WTC11 (cell line): ENCODE data around the gene GALNT9. TPM values are rescaled to one million over a fixed set of nuclear protein-coding genes. Genes with fewer than 3 reads are reported as not detected.

Experiments
- ATAC-seq: fragments of 200-7000 bp; cut with Tn5 transposase; 2 replicates; pipeline ENCODE4 v1.10.0; 2021; ENCODE audit warnings: mild to moderate bottlenecking, moderate library complexity
- CTCF ChIA-PET: fragments of 300-600 bp; sonication (Branson Sonifier 250); formaldehyde crosslinking; loops from one replicate; lab custom pipeline; 2021; ENCODE audit warnings: antibody characterized with exemption; lab: Charles Lee
- POLR2A ChIA-PET: fragments of 350-600 bp; sonication (Branson Sonifier 250); formaldehyde crosslinking; loops from one replicate; lab custom pipeline; 2021; ENCODE audit warnings: antibody characterized with exemption; lab: Charles Lee
- DNase-seq: peaks from one replicate; pipeline ENCODE4 v3.0.0; 2021; ENCODE audit warnings: low spot score
- H3K27ac Mint-ChIP-seq: 2 replicates; pipeline ENCODE4 v1.8.0; 2021; ENCODE audit warnings: mixed read lengths
- H3K27me3 Mint-ChIP-seq: 2 replicates; pipeline ENCODE4 v1.8.0; 2021; ENCODE audit warnings: low read depth, mild to moderate bottlenecking, moderate library complexity, mixed read lengths
- H3K36me3 Mint-ChIP-seq: 2 replicates; pipeline ENCODE4 v1.8.0; 2021; ENCODE audit warnings: mixed read lengths
- H3K4me1 Mint-ChIP-seq: 2 replicates; pipeline ENCODE4 v1.8.0; 2022; ENCODE audit warnings: mixed read lengths
- H3K4me3 Mint-ChIP-seq: 2 replicates; pipeline ENCODE4 v1.8.0; 2021; ENCODE audit warnings: mild to moderate bottlenecking, moderate library complexity, mixed read lengths
- H3K9me3 Mint-ChIP-seq: 2 replicates; pipeline ENCODE4 v1.8.0; 2021; ENCODE audit warnings: mixed read lengths
- ATF2 ChIP-seq: sonication (generic); formaldehyde crosslinking; IDR thresholded peaks from 2 replicates; pipeline ENCODE4 v1.8.1; 2022; ENCODE audit warnings: low read depth, missing genetic modification reagents, borderline replicate concordance
- CDX4 ChIP-seq: fragments of 250-450 bp; sonication (Bioruptor Pico); IDR thresholded peaks from 2 replicates; pipeline ENCODE4 v1.9.0; 2021; ENCODE audit warnings: moderate library complexity, mild to moderate bottlenecking, inconsistent platforms, borderline replicate concordance
- CTCF ChIP-seq: fragments of 200-600 bp; IDR thresholded peaks from 2 replicates; pipeline ENCODE4 v1.8.0; 2022; ENCODE audit warnings: antibody characterized with exemption
- EMX1 ChIP-seq: fragments of 250-450 bp; sonication (Bioruptor Pico); IDR thresholded peaks from 2 replicates; pipeline ENCODE4 v1.8.0; 2021; ENCODE audit warnings: mild to moderate bottlenecking
- ERG ChIP-seq: fragments of 250-450 bp; sonication (Bioruptor Pico); IDR thresholded peaks from 2 replicates; pipeline ENCODE4 v1.8.0; 2021; ENCODE audit warnings: mild to moderate bottlenecking
- ESRRA ChIP-seq: sonication (generic); formaldehyde crosslinking; IDR thresholded peaks from 2 replicates; pipeline ENCODE4 v1.8.1; 2022; ENCODE audit warnings: mild to moderate bottlenecking, missing genetic modification reagents, borderline replicate concordance
- FOXP4 ChIP-seq: sonication (generic); formaldehyde crosslinking; IDR thresholded peaks from 2 replicates; pipeline ENCODE4 v1.8.0; 2022; ENCODE audit warnings: mild to moderate bottlenecking, missing genetic modification reagents
- HMGA2 ChIP-seq: fragments of 250-450 bp; sonication (Bioruptor Pico); IDR thresholded peaks from 2 replicates; pipeline ENCODE4 v1.4.0; 2021; ENCODE audit warnings: mild to moderate bottlenecking, moderate library complexity
- JAZF1 ChIP-seq: fragments of 250-450 bp; sonication (Bioruptor Pico); IDR thresholded peaks from 2 replicates; pipeline ENCODE4 v1.9.0; 2021; ENCODE audit warnings: moderate library complexity, mild to moderate bottlenecking, inconsistent platforms
- JUN ChIP-seq: sonication (generic); formaldehyde crosslinking; IDR thresholded peaks from 2 replicates; pipeline ENCODE4 v1.8.0; 2023; ENCODE audit warnings: mild to moderate bottlenecking, missing genetic modification reagents
- KAT7 ChIP-seq: sonication (generic); formaldehyde crosslinking; IDR thresholded peaks from 2 replicates; pipeline ENCODE4 v1.8.1; 2023; ENCODE audit warnings: missing genetic modification reagents, mild to moderate bottlenecking, borderline replicate concordance
- MXD4 ChIP-seq: fragments of 250-450 bp; sonication (Bioruptor Pico); IDR thresholded peaks from 2 replicates; pipeline ENCODE4 v1.8.0; 2021; ENCODE audit warnings: mild to moderate bottlenecking, moderate library complexity, borderline replicate concordance
- NR1H2 ChIP-seq: sonication (generic); formaldehyde crosslinking; IDR thresholded peaks from 2 replicates; pipeline ENCODE4 v1.9.0; 2021; ENCODE audit warnings: mild to moderate bottlenecking, moderate library complexity, missing genetic modification reagents
- NR3C1 ChIP-seq: sonication (generic); formaldehyde crosslinking; conservative IDR thresholded peaks from 2 replicates; pipeline ENCODE4 v1.8.1; 2023; ENCODE audit warnings: low read depth, mild to moderate bottlenecking, missing genetic modification reagents
- RELA ChIP-seq: sonication (generic); formaldehyde crosslinking; IDR thresholded peaks from 2 replicates; pipeline ENCODE4 v1.8.1; 2022; ENCODE audit warnings: missing genetic modification reagents, mild to moderate bottlenecking, borderline replicate concordance
- SMAD4 ChIP-seq: sonication (generic); formaldehyde crosslinking; IDR thresholded peaks from 2 replicates; pipeline ENCODE4 v1.8.0; 2022; ENCODE audit warnings: mild to moderate bottlenecking, missing genetic modification reagents
- STAT6 ChIP-seq: sonication (generic); formaldehyde crosslinking; conservative IDR thresholded peaks from 2 replicates; pipeline ENCODE4 v1.8.1; 2023; ENCODE audit warnings: mild to moderate bottlenecking, low read depth, missing genetic modification reagents, moderate library complexity
- TEAD1 ChIP-seq: sonication (generic); formaldehyde crosslinking; IDR thresholded peaks from 2 replicates; pipeline ENCODE4 v1.8.0; 2022; ENCODE audit warnings: mild to moderate bottlenecking, missing genetic modification reagents
- ZNF396 ChIP-seq: fragments of 250-450 bp; sonication (Bioruptor Pico); IDR thresholded peaks from 2 replicates; pipeline ENCODE4 v1.8.0; 2021; ENCODE audit warnings: mild to moderate bottlenecking, moderate library complexity, borderline replicate concordance
- total RNA-seq: library from RNA; stranded (reverse); gene quantifications from 3 replicates; pipeline ENCODE4 v1.2.3, GENCODE V29; 2021

Gene GALNT9
- total RNA-seq, 1 experiment from 2014 or later: 0.90 TPM

GRCh38 chr12:132279184-132279889, 50.1 kb downstream of the GALNT9 start (continued):
- TF ChIP-seq STAT6 (CRISPR knock-in tag): no peak

- CTCF ChIA-PET: interaction anchor here (0.6 to 1.4 kb wide), 2 partner anchors 135 to 287 kb away, joined by 3 read pairs; no protein-coding TSS in a partner anchor
- POLR2A ChIA-PET: no interaction called here
- ATAC-seq (no peak), DNase-seq (no peak)
- no peak overlapping the region for H3K27ac Mint-ChIP-seq
- TF ChIP-seq NR1H2 (CRISPR knock-in tag) (no peak), KAT7 (CRISPR knock-in tag) (no peak), ERG (no peak), FOXP4 (no peak), CTCF (no peak), SMAD4 (no peak), ATF2 (CRISPR knock-in tag) (no peak), ESRRA (CRISPR knock-in tag) (no peak)
- no peaks in the 10 kb centered on the region for H3K36me3 Mint-ChIP-seq
- H3K27me3 Mint-ChIP-seq: peaks cover 3% of the 10 kb centered on the region
- no peak overlapping the region for H3K4me3 Mint-ChIP-seq
- no peaks in the 10 kb centered on the region for H3K9me3 Mint-ChIP-seq
- H3K4me1 Mint-ChIP-seq: peaks cover 33% of the 10 kb centered on the region
Measured at GRCh38 chr12:132278401-132279183, 50.8 kb downstream of the GALNT9 start.

- peaks cover 3% of the 10 kb centered on the region for H3K27me3 Mint-ChIP-seq
- DNase-seq: no peak
- H3K27ac Mint-ChIP-seq: no peak overlapping the region
- H3K4me3 Mint-ChIP-seq: no peak overlapping the region
- H3K36me3 Mint-ChIP-seq: no peaks in the 10 kb centered on the region
- ChIA-PET POLR2A (no interaction called here), CTCF (interaction anchor here (1.2 to 4.9 kb wide), 4 partner anchors 12 to 136 kb away, joined by 3 to 36 read pairs (median 4); no protein-coding TSS in a partner anchor)
- H3K9me3 Mint-ChIP-seq: no peaks in the 10 kb centered on the region
- no peak for ATAC-seq
- peaks cover 31% of the 10 kb centered on the region for H3K4me1 Mint-ChIP-seq
- TF ChIP-seq HMGA2 (CRISPR knock-in tag) (no peak), ZNF396 (CRISPR knock-in tag) (no peak), NR3C1 (CRISPR knock-in tag) (no peak), TEAD1 (no peak), RELA (CRISPR knock-in tag) (no peak), JAZF1 (CRISPR knock-in tag) (no peak), EMX1 (CRISPR knock-in tag) (no peak), CDX4 (no peak), JUN (CRISPR knock-in tag) (no peak), ATF2 (CRISPR knock-in tag) (no peak), MXD4 (CRISPR knock-in tag) (no peak)
Measured at GRCh38 chr12:132277949-132278348, 51.4 kb downstream of the GALNT9 start.
